ENCODE measurements around the gene AUTS2. TPM values are rescaled to one million over a fixed set of nuclear protein-coding genes. Genes with fewer than 3 reads are reported as not detected.

The AUTS2 gene
- polyA plus RNA-seq, 6 donors from 2014 or later, result 8.8 to 28.0 (median 20.9) TPM

- no peak overlapping the region for H3K27ac Mint-ChIP-seq
- DNase-seq (no peak), ATAC-seq (ENCODE audit: low read depth in 2 of 2) (no peak)
- H3K4me3 Mint-ChIP-seq, result no peak overlapping the region
- H3K27me3 Mint-ChIP-seq, result no peaks in the 10 kb centered on the region
- no peaks in the 10 kb centered on the region for H3K4me1 Mint-ChIP-seq
- H3K9me3 Mint-ChIP-seq, result peaks cover 0 to 4% (median 0%) of the 10 kb centered on the region in 7 donors
- peaks cover 8 to 13% of the 10 kb centered on the region in 2 donors for H3K36me3 Mint-ChIP-seq
These were observed 976.9 kb downstream of the AUTS2 start for GRCh38 chr7:70574970-70575799.

GRCh38 chr7:70577078-70577477 lies 978.8 kb downstream of the AUTS2 start:
- DNase-seq (no peak), ATAC-seq (ENCODE audit: low read depth in 2 of 2) (no peak)
- no peak overlapping the region for H3K27ac Mint-ChIP-seq
- no peaks in the 10 kb centered on the region for H3K4me1 Mint-ChIP-seq
- no peak overlapping the region for H3K4me3 Mint-ChIP-seq
- H3K9me3 Mint-ChIP-seq, result peaks cover 0 to 4% (median 0%) of the 10 kb centered on the region in 7 donors
- H3K36me3 Mint-ChIP-seq, result peaks cover 0 to 13% of the 10 kb centered on the region in 2 donors
- H3K27me3 Mint-ChIP-seq, result no peaks in the 10 kb centered on the region

GRCh38 chr7:70578131-70578530 lies 979.9 kb downstream of the AUTS2 start:
- DNase-seq (no peak), ATAC-seq (ENCODE audit: low read depth in 2 of 2) (no peak)
- H3K27me3 Mint-ChIP-seq, result no peaks in the 10 kb centered on the region
- H3K27ac Mint-ChIP-seq, result no peak overlapping the region
- peaks cover 0 to 13% of the 10 kb centered on the region in 2 donors for H3K36me3 Mint-ChIP-seq
- H3K9me3 Mint-ChIP-seq, result peaks cover 0 to 4% (median 0%) of the 10 kb centered on the region in 7 donors
- no peaks in the 10 kb centered on the region for H3K4me1 Mint-ChIP-seq
- H3K4me3 Mint-ChIP-seq, result no peak overlapping the region

- ATAC-seq (ENCODE audit: low read depth in 2 of 2) (no peak), DNase-seq (no peak)
- no peaks in the 10 kb centered on the region for H3K4me1 Mint-ChIP-seq
- H3K4me3 Mint-ChIP-seq, result no peak overlapping the region
- no peaks in the 10 kb centered on the region for H3K27me3 Mint-ChIP-seq
- peaks cover 0 to 13% of the 10 kb centered on the region in 2 donors for H3K36me3 Mint-ChIP-seq
- H3K27ac Mint-ChIP-seq, result peak overlapping the region in 1 of 6 donors; percentile 47
- peaks cover 0 to 4% (median 0%) of the 10 kb centered on the region in 7 donors for H3K9me3 Mint-ChIP-seq
These were observed 981.3 kb downstream of the AUTS2 start for GRCh38 chr7:70579397-70580097.

GRCh38 chr7:70580161-70580560 lies 981.9 kb downstream of the AUTS2 start:
- ATAC-seq (ENCODE audit: low read depth in 2 of 2) (no peak), DNase-seq (no peak)
- no peaks in the 10 kb centered on the region for H3K4me1 Mint-ChIP-seq
- H3K4me3 Mint-ChIP-seq, result no peak overlapping the region
- peaks cover 0 to 13% of the 10 kb centered on the region in 2 donors for H3K36me3 Mint-ChIP-seq
- no peak overlapping the region for H3K27ac Mint-ChIP-seq
- peaks cover 0 to 4% (median 0%) of the 10 kb centered on the region in 7 donors for H3K9me3 Mint-ChIP-seq
- H3K27me3 Mint-ChIP-seq, result no peaks in the 10 kb centered on the region

- Mint-ChIP-seq H3K4me1 (no peaks in the 10 kb centered on the region), H3K36me3 (peaks cover 0 to 6% of the 10 kb centered on the region in 2 donors), H3K4me3 (no peak overlapping the region), H3K27ac (no peak overlapping the region), H3K27me3 (no peaks in the 10 kb centered on the region), H3K9me3 (peaks cover 0 to 3% (median 0%) of the 10 kb centered on the region in 7 donors)
- DNase-seq (no peak), ATAC-seq (ENCODE audit: low read depth in 2 of 2) (no peak)
These were observed 984.9 kb downstream of the AUTS2 start for GRCh38 chr7:70582927-70583895.

- Mint-ChIP-seq H3K36me3 (peaks cover 0 to 7% of the 10 kb centered on the region in 2 donors), H3K27me3 (no peaks in the 10 kb centered on the region), H3K27ac (peak overlapping the region in 1 of 6 donors; percentile 38), H3K4me1 (no peaks in the 10 kb centered on the region), H3K4me3 (no peak overlapping the region), H3K9me3 (no peaks in the 10 kb centered on the region)
- ATAC-seq (ENCODE audit: low read depth in 2 of 2) (no peak), DNase-seq (no peak)
These were observed 985.9 kb downstream of the AUTS2 start for GRCh38 chr7:70583965-70584883.

GRCh38 chr7:70585071-70585470 lies 986.8 kb downstream of the AUTS2 start:
- no peaks in the 10 kb centered on the region for H3K4me1 Mint-ChIP-seq
- peaks cover 0 to 7% of the 10 kb centered on the region in 2 donors for H3K36me3 Mint-ChIP-seq
- no peak for ATAC-seq (ENCODE audit: low read depth in 2 of 2)
- no peaks in the 10 kb centered on the region for H3K9me3 Mint-ChIP-seq
- DNase-seq, result no peak
- H3K27me3 Mint-ChIP-seq, result no peaks in the 10 kb centered on the region
- no peak overlapping the region for H3K27ac Mint-ChIP-seq
- no peak overlapping the region for H3K4me3 Mint-ChIP-seq

GRCh38 chr7:70586822-70587221 lies 988.5 kb downstream of the AUTS2 start:
- no peak for DNase-seq
- H3K27ac Mint-ChIP-seq, result no peak overlapping the region
- H3K27me3 Mint-ChIP-seq, result peaks cover 0 to 5% (median 0%) of the 10 kb centered on the region in 3 donors
- H3K4me3 Mint-ChIP-seq, result no peak overlapping the region
- H3K9me3 Mint-ChIP-seq, result no peaks in the 10 kb centered on the region
- ATAC-seq (ENCODE audit: low read depth in 2 of 2), result no peak
- H3K4me1 Mint-ChIP-seq, result no peaks in the 10 kb centered on the region
- peaks cover 0 to 7% of the 10 kb centered on the region in 2 donors for H3K36me3 Mint-ChIP-seq

GRCh38 chr7:70587739-70588138 lies 989.5 kb downstream of the AUTS2 start:
- ATAC-seq (ENCODE audit: low read depth in 2 of 2) (no peak), DNase-seq (no peak)
- Mint-ChIP-seq H3K4me1 (no peaks in the 10 kb centered on the region), H3K27me3 (peaks cover 0 to 5% (median 0%) of the 10 kb centered on the region in 3 donors), H3K27ac (peak overlapping the region in 2 of 6 donors; percentile 10 to 47), H3K4me3 (no peak overlapping the region), H3K36me3 (peaks cover 0 to 7% of the 10 kb centered on the region in 2 donors), H3K9me3 (no peaks in the 10 kb centered on the region)

GRCh38 chr7:70588191-70588921 lies 990.1 kb downstream of the AUTS2 start:
- no peak for ATAC-seq (ENCODE audit: low read depth in 2 of 2)
- Mint-ChIP-seq H3K27ac (peak overlapping the region in 1 of 6 donors; percentile 86), H3K27me3 (peaks cover 0 to 10% (median 0%) of the 10 kb centered on the region in 3 donors), H3K36me3 (peaks cover 0 to 7% of the 10 kb centered on the region in 2 donors), H3K4me3 (no peak overlapping the region), H3K4me1 (peaks cover 0 to 3% (median 0%) of the 10 kb centered on the region in 3 donors), H3K9me3 (no peaks in the 10 kb centered on the region)
- no peak for DNase-seq

- Mint-ChIP-seq H3K27ac (no peak overlapping the region), H3K4me3 (no peak overlapping the region), H3K27me3 (peaks cover 0 to 15% (median 0%) of the 10 kb centered on the region in 3 donors), H3K4me1 (peaks cover 0 to 7% (median 0%) of the 10 kb centered on the region in 3 donors), H3K36me3 (peaks cover 0 to 7% of the 10 kb centered on the region in 2 donors), H3K9me3 (no peaks in the 10 kb centered on the region)
- ATAC-seq (ENCODE audit: low read depth in 2 of 2) (no peak), DNase-seq (no peak)
These were observed 990.7 kb downstream of the AUTS2 start for GRCh38 chr7:70589010-70589409.

Measured in naive B cell (primary cell).